Endodermal cell (in vitro differentiated cells): ENCODE measurements around the gene NUP188. TPM values are rescaled to one million over a fixed set of nuclear protein-coding genes. Genes with fewer than 3 reads are reported as not detected.

Experiments used
- DNase-seq: peaks from one replicate; pipeline ENCODE4 v3.0.0-alpha.2; 2017
- H3K27ac ChIP-seq: 2 replicates; pipeline ENCODE4 v1.5.1; 2013; ENCODE audit warnings: mild to moderate bottlenecking, low read depth, low read length, moderate library complexity
- H3K27me3 ChIP-seq: 2 replicates; pipeline ENCODE4 v1.6.1; 2013; ENCODE audit warnings: mild to moderate bottlenecking, low read length, moderate library complexity; ENCODE audit not compliant: insufficient read depth, control insufficient read depth, poor library complexity, severe bottlenecking
- H3K36me3 ChIP-seq: 2 replicates; pipeline ENCODE4 v1.7.0; 2013; ENCODE audit warnings: mild to moderate bottlenecking, low read length, moderate library complexity; ENCODE audit not compliant: control insufficient read depth, insufficient read depth
- H3K4me1 ChIP-seq: one replicate; pipeline ENCODE4 v1.7.0; 2013; ENCODE audit warnings: low read length; ENCODE audit not compliant: control insufficient read depth, insufficient read depth
- H3K4me3 ChIP-seq: 2 replicates; pipeline ENCODE4 v1.5.1; 2013; ENCODE audit warnings: mild to moderate bottlenecking, low read length, moderate library complexity
- H3K9ac ChIP-seq: 2 replicates; pipeline ENCODE4 v1.6.1; 2013; ENCODE audit warnings: mild to moderate bottlenecking, low read length, moderate library complexity; ENCODE audit not compliant: poor library complexity, severe bottlenecking; ENCODE audit errors: extremely low read depth
- H3K9me3 ChIP-seq: 2 replicates; pipeline ENCODE4 v1.6.1; 2013; ENCODE audit warnings: mild to moderate bottlenecking, low read length, moderate library complexity; ENCODE audit not compliant: control insufficient read depth
- H3K27ac Mint-ChIP-seq: 2 replicates; pipeline ENCODE4 v1.8.0; 2020; ENCODE audit warnings: mixed read lengths
- H3K27me3 Mint-ChIP-seq: 2 replicates; pipeline ENCODE4 v1.8.0; 2021; ENCODE audit warnings: mild to moderate bottlenecking, mixed read lengths; ENCODE audit not compliant: insufficient read depth
- H3K36me3 Mint-ChIP-seq: 2 replicates; pipeline ENCODE4 v1.8.0; 2020; ENCODE audit warnings: low read depth, mixed read lengths
- H3K4me1 Mint-ChIP-seq: 2 replicates; pipeline ENCODE4 v1.8.0; 2020; ENCODE audit warnings: mixed read lengths
- H3K4me3 Mint-ChIP-seq: 2 replicates; pipeline ENCODE4 v1.8.0; 2020; ENCODE audit warnings: mild to moderate bottlenecking, moderate library complexity, mixed read lengths
- H3K9me3 Mint-ChIP-seq: 2 replicates; pipeline ENCODE4 v1.8.0; 2020; ENCODE audit warnings: mild to moderate bottlenecking, mixed read lengths
- WGBS, 2 experiments: methylation state at CpG; one replicate each; pipeline versions ENCODE4 v1.1.5 to v1.1.7; 2013; ENCODE audit warnings: missing lambda C conversion rate in 2 of 2, mixed read lengths in 1 of 2; ENCODE audit not compliant: insufficient coverage in 1 of 2, insufficient read length in 1 of 2; 5-methylcytosine and 5-hydroxymethylcytosine counted together
- long read RNA-seq, 4 experiments: library from polyadenylated mRNA in 2 of 4; library from RNA in 1 of 4; library from capped mRNA in 1 of 4; stranded (forward) in 3 of 4; unstranded in 1 of 4; transcript quantifications; one replicate each; pipeline ENCODE4 v2.0.0, GENCODE V29; 2020 to 2021; ENCODE audit warnings: inconsistent platforms in 1 of 4
- polyA plus RNA-seq, 2 experiments: library from polyadenylated mRNA; stranded (reverse); fragments of 50-300 nt; gene quantifications; one replicate each; pipeline ENCODE4 v1.2.3, GENCODE V29; 2013
- total RNA-seq, 2 donors: library from RNA; stranded (reverse); fragmentation: NEBNext Ultra II Directional in 1 of 2; extraction: Animal tissue kit (Norgen Biotek cat#: 25700) in 1 of 2; gene quantifications; 2 replicates in 1 of 2; 3 replicates in 1 of 2; pipeline ENCODE4 v1.2.1, GENCODE V29; 2021
- TF ChIP-seq, protein P1 (sequence below): fragments of 200-600 bp; sonication (generic); conservative IDR thresholded peaks from 2 replicates; pipeline ENCODE4 v1.5.0; 2021; ENCODE audit warnings: antibody characterized with exemption, mild to moderate bottlenecking

NUP188 gene, protein sequence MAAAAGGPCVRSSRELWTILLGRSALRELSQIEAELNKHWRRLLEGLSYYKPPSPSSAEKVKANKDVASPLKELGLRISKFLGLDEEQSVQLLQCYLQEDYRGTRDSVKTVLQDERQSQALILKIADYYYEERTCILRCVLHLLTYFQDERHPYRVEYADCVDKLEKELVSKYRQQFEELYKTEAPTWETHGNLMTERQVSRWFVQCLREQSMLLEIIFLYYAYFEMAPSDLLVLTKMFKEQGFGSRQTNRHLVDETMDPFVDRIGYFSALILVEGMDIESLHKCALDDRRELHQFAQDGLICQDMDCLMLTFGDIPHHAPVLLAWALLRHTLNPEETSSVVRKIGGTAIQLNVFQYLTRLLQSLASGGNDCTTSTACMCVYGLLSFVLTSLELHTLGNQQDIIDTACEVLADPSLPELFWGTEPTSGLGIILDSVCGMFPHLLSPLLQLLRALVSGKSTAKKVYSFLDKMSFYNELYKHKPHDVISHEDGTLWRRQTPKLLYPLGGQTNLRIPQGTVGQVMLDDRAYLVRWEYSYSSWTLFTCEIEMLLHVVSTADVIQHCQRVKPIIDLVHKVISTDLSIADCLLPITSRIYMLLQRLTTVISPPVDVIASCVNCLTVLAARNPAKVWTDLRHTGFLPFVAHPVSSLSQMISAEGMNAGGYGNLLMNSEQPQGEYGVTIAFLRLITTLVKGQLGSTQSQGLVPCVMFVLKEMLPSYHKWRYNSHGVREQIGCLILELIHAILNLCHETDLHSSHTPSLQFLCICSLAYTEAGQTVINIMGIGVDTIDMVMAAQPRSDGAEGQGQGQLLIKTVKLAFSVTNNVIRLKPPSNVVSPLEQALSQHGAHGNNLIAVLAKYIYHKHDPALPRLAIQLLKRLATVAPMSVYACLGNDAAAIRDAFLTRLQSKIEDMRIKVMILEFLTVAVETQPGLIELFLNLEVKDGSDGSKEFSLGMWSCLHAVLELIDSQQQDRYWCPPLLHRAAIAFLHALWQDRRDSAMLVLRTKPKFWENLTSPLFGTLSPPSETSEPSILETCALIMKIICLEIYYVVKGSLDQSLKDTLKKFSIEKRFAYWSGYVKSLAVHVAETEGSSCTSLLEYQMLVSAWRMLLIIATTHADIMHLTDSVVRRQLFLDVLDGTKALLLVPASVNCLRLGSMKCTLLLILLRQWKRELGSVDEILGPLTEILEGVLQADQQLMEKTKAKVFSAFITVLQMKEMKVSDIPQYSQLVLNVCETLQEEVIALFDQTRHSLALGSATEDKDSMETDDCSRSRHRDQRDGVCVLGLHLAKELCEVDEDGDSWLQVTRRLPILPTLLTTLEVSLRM (N-terminal part only)
- 10 to 100 TPM; 89.8 to 94.8 TPM for total RNA-seq
- 59.2 TPM for polyA plus RNA-seq (2013, experiment 1 of 2)
- 49.7 TPM for polyA plus RNA-seq (2013, experiment 2 of 2)
- long read RNA-seq, experiment 1, full-length matches to known transcripts = 1 of 30 reads
- long read RNA-seq, experiment 1, partial matches to known transcripts = 21 of 30 reads
- long read RNA-seq, experiment 1, other reads (novel, unspliced or antisense) = 8 of 30 reads
- long read RNA-seq, experiment 2, full-length matches to known transcripts = 79 of 166 reads
- long read RNA-seq, experiment 2, partial matches to known transcripts = 36 of 166 reads
- long read RNA-seq, experiment 2, other reads (novel, unspliced or antisense) = 51 of 166 reads
- long read RNA-seq, experiment 3, full-length matches to known transcripts = 130 of 213 reads
- long read RNA-seq, experiment 3, partial matches to known transcripts = 30 of 213 reads
- long read RNA-seq, experiment 3, other reads (novel, unspliced or antisense) = 53 of 213 reads
- long read RNA-seq, experiment 4, partial matches to known transcripts = 1 of 1 reads
- long read RNA-seq, experiment 4, other reads (novel, unspliced or antisense) = 0 of 1 reads

GRCh38 chr9:128947527-128948301 lies at the start of gene NUP188, which contains the start of gene DOLK:
NUP188 (plus strand) TSS chr9:128947699; CDS start chr9:128947720, 21 bp downstream.
DOLK (minus strand) TSS chr9:128947603; CDS start chr9:128947303, 300 bp downstream.
- peak within 1 kb of the TSS; percentile 55 for H3K27ac ChIP-seq
- peaks cover 3% of the 10 kb centered on the region for H3K4me1 ChIP-seq
- peaks cover 29% of the 10 kb centered on the region for H3K36me3 ChIP-seq
- DNase-seq = peak; percentile 99
- Mint-ChIP-seq H3K36me3 (peaks cover 23% of the 10 kb centered on the region), H3K27ac (peak within 1 kb of the TSS; percentile 98), H3K4me3 (peak within 1 kb of the TSS; percentile 89), H3K27me3 (no peaks in the 10 kb centered on the region), H3K4me1 (peaks cover 12% of the 10 kb centered on the region), H3K9me3 (no peaks in the 10 kb centered on the region)
- TF ChIP-seq, protein P1, sequence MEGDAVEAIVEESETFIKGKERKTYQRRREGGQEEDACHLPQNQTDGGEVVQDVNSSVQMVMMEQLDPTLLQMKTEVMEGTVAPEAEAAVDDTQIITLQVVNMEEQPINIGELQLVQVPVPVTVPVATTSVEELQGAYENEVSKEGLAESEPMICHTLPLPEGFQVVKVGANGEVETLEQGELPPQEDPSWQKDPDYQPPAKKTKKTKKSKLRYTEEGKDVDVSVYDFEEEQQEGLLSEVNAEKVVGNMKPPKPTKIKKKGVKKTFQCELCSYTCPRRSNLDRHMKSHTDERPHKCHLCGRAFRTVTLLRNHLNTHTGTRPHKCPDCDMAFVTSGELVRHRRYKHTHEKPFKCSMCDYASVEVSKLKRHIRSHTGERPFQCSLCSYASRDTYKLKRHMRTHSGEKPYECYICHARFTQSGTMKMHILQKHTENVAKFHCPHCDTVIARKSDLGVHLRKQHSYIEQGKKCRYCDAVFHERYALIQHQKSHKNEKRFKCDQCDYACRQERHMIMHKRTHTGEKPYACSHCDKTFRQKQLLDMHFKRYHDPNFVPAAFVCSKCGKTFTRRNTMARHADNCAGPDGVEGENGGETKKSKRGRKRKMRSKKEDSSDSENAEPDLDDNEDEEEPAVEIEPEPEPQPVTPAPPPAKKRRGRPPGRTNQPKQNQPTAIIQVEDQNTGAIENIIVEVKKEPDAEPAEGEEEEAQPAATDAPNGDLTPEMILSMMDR = no peak
- 0 to 1% methylated on average over 34 to 86 of the region's 86 CpGs for WGBS, 2 experiments
- H3K9me3 ChIP-seq = no peaks in the 10 kb centered on the region
- peak within 1 kb of the TSS; percentile 92 for H3K9ac ChIP-seq
- H3K27me3 ChIP-seq = no peaks in the 10 kb centered on the region
- H3K4me3 ChIP-seq = peak within 1 kb of the TSS; percentile 95

- no peak for DNase-seq
- H3K27ac Mint-ChIP-seq = peak overlapping the region; percentile 84
- H3K9me3 Mint-ChIP-seq = no peaks in the 10 kb centered on the region
- TF ChIP-seq, protein P1 = no peak
- H3K9ac ChIP-seq = no peak overlapping the region
- no peaks in the 10 kb centered on the region for H3K4me1 ChIP-seq
- WGBS, 2 experiments = 92 to 93% methylated on average over 4 to 5 of the region's 5 CpGs
- H3K36me3 Mint-ChIP-seq = peaks cover 29% of the 10 kb centered on the region
- no peaks in the 10 kb centered on the region for H3K27me3 ChIP-seq
- no peaks in the 10 kb centered on the region for H3K4me1 Mint-ChIP-seq
- peaks cover 60% of the 10 kb centered on the region for H3K36me3 ChIP-seq
- no peaks in the 10 kb centered on the region for H3K27me3 Mint-ChIP-seq
- no peaks in the 10 kb centered on the region for H3K9me3 ChIP-seq
- no peak overlapping the region for H3K4me3 Mint-ChIP-seq
- H3K27ac ChIP-seq = no peak overlapping the region
- H3K4me3 ChIP-seq = no peak overlapping the region
Observed at GRCh38 chr9:128898382-128898781, 49.1 kb upstream of the NUP188 start.
